ENCODE measurements around the gene FXYD1.
"Not testable (repeated sequence)": the region's sequence is repeated elsewhere in the genome, so short reads cannot be mapped to it uniquely, and the experiment has no call there.

DNA sequence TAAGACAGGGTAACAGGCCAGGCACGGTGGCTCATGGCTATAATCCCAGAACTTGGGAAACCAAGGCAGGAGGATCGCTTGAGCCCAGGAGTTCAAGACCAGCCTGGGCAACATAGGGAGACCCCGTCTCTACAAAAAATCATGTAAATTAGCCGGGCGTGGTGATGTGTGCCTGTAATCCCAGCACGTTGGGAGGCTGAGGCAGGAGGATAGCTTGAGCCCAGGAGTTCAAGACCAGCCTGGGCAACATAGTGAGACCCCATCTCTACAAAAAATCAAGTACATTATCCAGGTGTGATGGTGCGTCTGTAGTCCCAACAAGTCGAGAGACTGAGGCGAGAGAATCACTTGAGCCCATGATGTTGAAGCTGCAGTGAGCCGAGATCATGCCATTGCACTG, 35.0 kb upstream of the FXYD1 start:
- TF ChIP-seq, protein P1, sequence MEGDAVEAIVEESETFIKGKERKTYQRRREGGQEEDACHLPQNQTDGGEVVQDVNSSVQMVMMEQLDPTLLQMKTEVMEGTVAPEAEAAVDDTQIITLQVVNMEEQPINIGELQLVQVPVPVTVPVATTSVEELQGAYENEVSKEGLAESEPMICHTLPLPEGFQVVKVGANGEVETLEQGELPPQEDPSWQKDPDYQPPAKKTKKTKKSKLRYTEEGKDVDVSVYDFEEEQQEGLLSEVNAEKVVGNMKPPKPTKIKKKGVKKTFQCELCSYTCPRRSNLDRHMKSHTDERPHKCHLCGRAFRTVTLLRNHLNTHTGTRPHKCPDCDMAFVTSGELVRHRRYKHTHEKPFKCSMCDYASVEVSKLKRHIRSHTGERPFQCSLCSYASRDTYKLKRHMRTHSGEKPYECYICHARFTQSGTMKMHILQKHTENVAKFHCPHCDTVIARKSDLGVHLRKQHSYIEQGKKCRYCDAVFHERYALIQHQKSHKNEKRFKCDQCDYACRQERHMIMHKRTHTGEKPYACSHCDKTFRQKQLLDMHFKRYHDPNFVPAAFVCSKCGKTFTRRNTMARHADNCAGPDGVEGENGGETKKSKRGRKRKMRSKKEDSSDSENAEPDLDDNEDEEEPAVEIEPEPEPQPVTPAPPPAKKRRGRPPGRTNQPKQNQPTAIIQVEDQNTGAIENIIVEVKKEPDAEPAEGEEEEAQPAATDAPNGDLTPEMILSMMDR (IDR thresholded peaks at IDR 0.05 in 4 of 5, conservative IDR thresholded peaks at IDR 0.05 in 1 of 5), result not testable (repeated sequence)
- not testable (repeated sequence) for TF ChIP-seq POLR2A (IDR thresholded peaks at IDR 0.05)

Data from gastrocnemius medialis (tissue), 4 donors.